Stimulated activated naive CD8-positive, alpha-beta T cell treated with anti-CD3 and anti-CD28 coated beads, Interleukin-15, Interleukin-2, amounts not matched to agents 100 ng/mL and 50 ng/mL, for 24 hours (primary cell): Measurements from ENCODE around the gene SNX1.
"Not testable (repeated sequence)": the region's sequence is repeated elsewhere in the genome, so short reads cannot be mapped to it uniquely, and the experiment has no call there.

Source experiments
- H3K27ac Mint-ChIP-seq: one replicate; pipeline ENCODE4 v1.8.0; 2021; ENCODE audit warnings: mild to moderate bottlenecking, mixed read lengths
- H3K27me3 Mint-ChIP-seq: one replicate; pipeline ENCODE4 v1.8.0; 2021; ENCODE audit warnings: mixed read lengths
- H3K36me3 Mint-ChIP-seq: one replicate; pipeline ENCODE4 v1.8.0; 2021; ENCODE audit warnings: low read depth, mixed read lengths
- H3K4me1 Mint-ChIP-seq: one replicate; pipeline ENCODE4 v1.8.0; 2021; ENCODE audit warnings: low read depth, mixed read lengths
- H3K4me3 Mint-ChIP-seq: one replicate; pipeline ENCODE4 v1.8.0; 2021; ENCODE audit warnings: mild to moderate bottlenecking, mixed read lengths
- H3K9me3 Mint-ChIP-seq: one replicate; pipeline ENCODE4 v1.8.0; 2021; ENCODE audit warnings: mixed read lengths

SNX1 gene

GRCh38 chr15:64068133-64068532 is 27.6 kb upstream of the SNX1 start:
- H3K36me3 Mint-ChIP-seq = peaks cover 15% of the 10 kb centered on the region
- H3K27ac Mint-ChIP-seq = no peak overlapping the region
- no peaks in the 10 kb centered on the region for H3K9me3 Mint-ChIP-seq
- no peaks in the 10 kb centered on the region for H3K27me3 Mint-ChIP-seq
- no peak overlapping the region for H3K4me3 Mint-ChIP-seq
- peaks cover 6% of the 10 kb centered on the region for H3K4me1 Mint-ChIP-seq

- Mint-ChIP-seq H3K36me3 (peaks cover 25% of the 10 kb centered on the region), H3K4me3 (no peak overlapping the region), H3K4me1 (peaks cover 6% of the 10 kb centered on the region), H3K27ac (no peak overlapping the region), H3K9me3 (no peaks in the 10 kb centered on the region), H3K27me3 (no peaks in the 10 kb centered on the region)
Measured at GRCh38 chr15:64070106-64070505, 25.7 kb upstream of the SNX1 start.

GRCh38 chr15:64070965-64071851 is 24.6 kb upstream of the SNX1 start:
- Mint-ChIP-seq H3K27me3 (no peaks in the 10 kb centered on the region), H3K36me3 (peaks cover 31% of the 10 kb centered on the region), H3K9me3 (no peaks in the 10 kb centered on the region), H3K27ac (no peak overlapping the region), H3K4me1 (peaks cover 8% of the 10 kb centered on the region), H3K4me3 (no peak overlapping the region)

GRCh38 chr15:64071931-64072765 is 23.6 kb upstream of the SNX1 start:
- H3K36me3 Mint-ChIP-seq = peaks cover 33% of the 10 kb centered on the region
- H3K9me3 Mint-ChIP-seq = no peaks in the 10 kb centered on the region
- H3K4me1 Mint-ChIP-seq = peaks cover 10% of the 10 kb centered on the region
- no peak overlapping the region for H3K27ac Mint-ChIP-seq
- no peaks in the 10 kb centered on the region for H3K27me3 Mint-ChIP-seq
- H3K4me3 Mint-ChIP-seq = no peak overlapping the region

- H3K4me3 Mint-ChIP-seq = no peak overlapping the region
- H3K27ac Mint-ChIP-seq = no peak overlapping the region
- no peaks in the 10 kb centered on the region for H3K27me3 Mint-ChIP-seq
- H3K9me3 Mint-ChIP-seq = no peaks in the 10 kb centered on the region
- H3K36me3 Mint-ChIP-seq = peaks cover 40% of the 10 kb centered on the region
- H3K4me1 Mint-ChIP-seq = peaks cover 9% of the 10 kb centered on the region
Measured at GRCh38 chr15:64072812-64073211, 23.0 kb upstream of the SNX1 start.

- H3K4me1 Mint-ChIP-seq, H3K4me3 Mint-ChIP-seq, H3K27ac Mint-ChIP-seq, H3K27me3 Mint-ChIP-seq, H3K9me3 Mint-ChIP-seq: not testable (repeated sequence)
- peaks cover 40% of the 10 kb centered on the region for H3K36me3 Mint-ChIP-seq
Measured at GRCh38 chr15:64073496-64073895, 22.3 kb upstream of the SNX1 start.

GRCh38 chr15:64082757-64083156 is 13.0 kb upstream of the SNX1 start:
- Mint-ChIP-seq H3K27me3 (no peaks in the 10 kb centered on the region), H3K4me1 (peaks cover 3% of the 10 kb centered on the region), H3K27ac (no peak overlapping the region), H3K36me3 (peaks cover 28% of the 10 kb centered on the region), H3K9me3 (no peaks in the 10 kb centered on the region), H3K4me3 (no peak overlapping the region)

GRCh38 chr15:64089543-64090280 is 6.1 kb upstream of the SNX1 start:
- H3K9me3 Mint-ChIP-seq = no peaks in the 10 kb centered on the region
- H3K27ac Mint-ChIP-seq = peak overlapping the region; percentile 42
- peaks cover 50% of the 10 kb centered on the region for H3K4me1 Mint-ChIP-seq
- H3K36me3 Mint-ChIP-seq = peaks cover 42% of the 10 kb centered on the region
- H3K4me3 Mint-ChIP-seq = no peak overlapping the region
- no peaks in the 10 kb centered on the region for H3K27me3 Mint-ChIP-seq

- Mint-ChIP-seq H3K36me3 (peaks cover 42% of the 10 kb centered on the region), H3K4me1 (peaks cover 58% of the 10 kb centered on the region)
Measured at GRCh38 chr15:64090527-64090926, 5.3 kb upstream of the SNX1 start.

GRCh38 chr15:64092075-64092820 is 3.5 kb upstream of the SNX1 start:
- Mint-ChIP-seq H3K36me3 (peaks cover 35% of the 10 kb centered on the region), H3K4me3 (peak overlapping the region; percentile 99), H3K27me3 (no peaks in the 10 kb centered on the region), H3K9me3 (no peaks in the 10 kb centered on the region), H3K4me1 (peaks cover 67% of the 10 kb centered on the region), H3K27ac (peak overlapping the region; percentile 99)

More at GRCh38 chr15:64090527-64090926, 5.3 kb upstream of the SNX1 start:
- peak overlapping the region; percentile 12 for H3K27ac Mint-ChIP-seq
- H3K27me3 Mint-ChIP-seq = no peaks in the 10 kb centered on the region
- no peak overlapping the region for H3K4me3 Mint-ChIP-seq
- H3K9me3 Mint-ChIP-seq = no peaks in the 10 kb centered on the region

- H3K9me3 Mint-ChIP-seq = no peaks in the 10 kb centered on the region
- H3K4me1 Mint-ChIP-seq = peaks cover 72% of the 10 kb centered on the region
- H3K27ac Mint-ChIP-seq = peak overlapping the region; percentile 99
- peak overlapping the region; percentile 99 for H3K4me3 Mint-ChIP-seq
- H3K27me3 Mint-ChIP-seq = no peaks in the 10 kb centered on the region
- peaks cover 29% of the 10 kb centered on the region for H3K36me3 Mint-ChIP-seq
Measured at GRCh38 chr15:64092864-64093626, 2.7 kb upstream of the SNX1 start.

GRCh38 chr15:64093627-64094417 is 2.0 kb upstream of the SNX1 start, which contains the start of gene CIAO2A:
Gene CIAO2A, minus strand, starts transcription at chr15:64093838. Its CDS starts 70 bp downstream, at chr15:64093768.
- no peaks in the 10 kb centered on the region for H3K9me3 Mint-ChIP-seq
- H3K4me1 Mint-ChIP-seq = peaks cover 77% of the 10 kb centered on the region

GRCh38 chr15:64095431-64095794 is 369 bp upstream of the SNX1 start:
- Mint-ChIP-seq H3K36me3 (peaks cover 19% of the 10 kb centered on the region), H3K27me3 (no peaks in the 10 kb centered on the region), H3K4me3 (peak overlapping the region; percentile 99)

More at GRCh38 chr15:64093627-64094417, 2.0 kb upstream of the SNX1 start, which contains the start of gene CIAO2A:
- Mint-ChIP-seq H3K27ac (peak within 1 kb of the TSS; percentile 99), H3K27me3 (no peaks in the 10 kb centered on the region), H3K36me3 (peaks cover 23% of the 10 kb centered on the region), H3K4me3 (peak within 1 kb of the TSS; percentile 99)

More at GRCh38 chr15:64095431-64095794, 369 bp upstream of the SNX1 start:
- Mint-ChIP-seq H3K4me1 (peaks cover 73% of the 10 kb centered on the region), H3K9me3 (no peaks in the 10 kb centered on the region), H3K27ac (peak overlapping the region; percentile 99)
